Activated T-helper 1 cell treated with anti-CD3 and anti-CD28 coated beads, Interleukin-12 subunit alpha, Interleukin-12 subunit beta, Interleukin-2, Interleukin-4 antibody, amounts not matched to agents 30 ng/mL and 10 ng/mL and 1 ng/mL, durations not matched to agents 14 hours and 24 hours and 36 hours (primary cell): Measurements from ENCODE around the gene GLT8D2. TPM values are rescaled to one million over a fixed set of nuclear protein-coding genes. Genes with fewer than 3 reads are reported as not detected.

Experiments
- DNase-seq: peaks from one replicate; pipeline ENCODE4 v3.0.0; 2021; ENCODE audit warnings: low spot score
- H3K27ac Mint-ChIP-seq: one replicate; pipeline ENCODE4 v1.8.0; 2021; ENCODE audit warnings: mild to moderate bottlenecking, mixed read lengths
- H3K27me3 Mint-ChIP-seq: one replicate; pipeline ENCODE4 v1.8.0; 2022; ENCODE audit warnings: mild to moderate bottlenecking, moderate library complexity, mixed read lengths; ENCODE audit not compliant: insufficient read depth
- H3K36me3 Mint-ChIP-seq: one replicate; pipeline ENCODE4 v1.8.0; 2021; ENCODE audit warnings: low read depth, mixed read lengths
- H3K4me1 Mint-ChIP-seq: one replicate; pipeline ENCODE4 v1.8.0; 2021; ENCODE audit warnings: low read depth, mixed read lengths
- H3K4me3 Mint-ChIP-seq: one replicate; pipeline ENCODE4 v1.8.0; 2021; ENCODE audit warnings: mild to moderate bottlenecking, moderate library complexity, mixed read lengths
- H3K9me3 Mint-ChIP-seq: one replicate; pipeline ENCODE4 v1.8.0; 2021; ENCODE audit warnings: mixed read lengths
- intact Hi-C: fragments of 100-400 bp; cut with micrococcal nuclease; formaldehyde crosslinking; loops from one replicate; pipeline ENCODE4 v1.15.1; 2024
- total RNA-seq: library from RNA; stranded (reverse); gene quantifications from 2 replicates; pipeline ENCODE4 v1.2.3, GENCODE V29; 2022

Gene GLT8D2
- total RNA-seq, 1 donor from 2014 or later: 0.13 TPM

DNA sequence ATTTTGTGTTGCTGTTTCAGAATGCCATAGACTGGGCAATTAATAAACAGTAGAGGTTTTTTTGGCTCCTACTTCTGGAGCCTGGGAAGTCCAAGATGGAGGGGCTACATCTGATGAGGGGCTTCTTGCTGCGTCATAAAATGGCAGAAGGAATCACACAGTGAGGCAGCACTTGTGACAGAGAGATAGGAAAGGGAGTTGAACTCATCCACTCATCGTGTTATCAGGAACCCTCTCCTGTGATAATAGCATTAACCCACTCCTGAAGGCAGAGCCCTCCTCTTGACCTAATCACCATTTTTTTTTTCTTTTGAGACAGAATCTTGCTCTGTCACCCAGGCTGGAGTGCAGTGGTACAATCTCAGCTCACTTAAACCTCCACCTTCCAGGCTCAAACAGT lies 74.6 kb downstream of the GLT8D2 start:
- intact Hi-C loops: no loop called here
- Mint-ChIP-seq H3K27ac (no peak overlapping the region), H3K27me3 (no peaks in the 10 kb centered on the region), H3K36me3 (peaks cover 26% of the 10 kb centered on the region), H3K4me3 (no peak overlapping the region), H3K9me3 (no peaks in the 10 kb centered on the region), H3K4me1 (peaks cover 7% of the 10 kb centered on the region)
- DNase-seq: no peak

- Mint-ChIP-seq H3K4me3 (no peak overlapping the region), H3K9me3 (no peaks in the 10 kb centered on the region), H3K27ac (no peak overlapping the region), H3K4me1 (peaks cover 19% of the 10 kb centered on the region), H3K36me3 (peaks cover 21% of the 10 kb centered on the region), H3K27me3 (no peaks in the 10 kb centered on the region)
- no peak for DNase-seq
- intact Hi-C loops: no loop called here
Measured at GRCh38 chr12:103973909-103974308, 76.1 kb downstream of the GLT8D2 start.

DNA sequence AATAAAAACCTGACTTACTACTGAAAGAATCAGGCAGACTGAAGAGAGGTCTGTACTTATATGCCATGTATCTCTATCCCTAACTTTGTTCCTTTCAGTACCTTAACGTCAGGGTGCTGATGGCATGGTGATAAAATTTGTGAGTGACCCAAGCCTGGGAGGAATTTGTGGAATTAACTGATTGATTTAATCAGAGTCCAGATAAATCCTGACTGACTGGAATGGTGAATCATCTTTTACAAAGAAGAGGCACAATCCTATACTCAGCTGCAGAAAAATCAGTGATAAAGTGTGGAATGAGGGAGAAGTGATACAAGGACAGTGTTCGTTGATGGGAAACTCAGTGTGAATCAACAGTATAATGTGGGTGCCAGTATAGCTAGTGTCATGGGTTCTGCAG lies 80.6 kb downstream of the GLT8D2 start:
- H3K27ac Mint-ChIP-seq: no peak overlapping the region
- no peak for DNase-seq
- no peaks in the 10 kb centered on the region for H3K27me3 Mint-ChIP-seq
- H3K9me3 Mint-ChIP-seq: no peaks in the 10 kb centered on the region
- H3K4me3 Mint-ChIP-seq: no peak overlapping the region
- peaks cover 44% of the 10 kb centered on the region for H3K4me1 Mint-ChIP-seq
- intact Hi-C loops: loop anchor here (5.0 kb wide), 2 partner anchors 333 to 1258 kb away; partner anchors contain the start of gene EID3
- peaks cover 25% of the 10 kb centered on the region for H3K36me3 Mint-ChIP-seq

DNA sequence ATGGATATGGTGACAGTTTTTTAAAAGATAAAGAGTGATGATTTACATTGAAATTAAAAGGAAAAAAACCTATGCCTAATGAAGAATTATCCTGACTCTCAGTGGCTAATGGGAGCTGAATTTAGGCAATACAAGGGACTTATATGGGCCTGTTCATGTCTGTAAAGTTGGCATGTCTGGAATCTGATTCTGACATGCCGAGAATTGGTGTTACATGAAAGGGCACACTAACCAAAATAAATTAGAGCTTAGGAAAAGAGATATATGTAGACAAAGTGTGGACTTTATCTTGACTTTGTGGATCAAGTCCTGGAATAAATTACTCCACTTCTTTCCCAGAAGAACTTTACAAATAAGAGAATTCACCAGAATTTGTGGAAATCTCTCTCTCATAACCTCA lies 83.3 kb downstream of the GLT8D2 start:
- DNase-seq: no peak
- Mint-ChIP-seq H3K27ac (peak overlapping the region; percentile 99), H3K9me3 (no peaks in the 10 kb centered on the region), H3K36me3 (peaks cover 20% of the 10 kb centered on the region), H3K4me3 (peak overlapping the region; percentile 98), H3K27me3 (no peaks in the 10 kb centered on the region), H3K4me1 (peaks cover 47% of the 10 kb centered on the region)
- intact Hi-C loops: loop anchor here (2.0 to 5.0 kb wide), 3 partner anchors 320 to 1261 kb away; partner anchors contain the start of gene EID3

DNA sequence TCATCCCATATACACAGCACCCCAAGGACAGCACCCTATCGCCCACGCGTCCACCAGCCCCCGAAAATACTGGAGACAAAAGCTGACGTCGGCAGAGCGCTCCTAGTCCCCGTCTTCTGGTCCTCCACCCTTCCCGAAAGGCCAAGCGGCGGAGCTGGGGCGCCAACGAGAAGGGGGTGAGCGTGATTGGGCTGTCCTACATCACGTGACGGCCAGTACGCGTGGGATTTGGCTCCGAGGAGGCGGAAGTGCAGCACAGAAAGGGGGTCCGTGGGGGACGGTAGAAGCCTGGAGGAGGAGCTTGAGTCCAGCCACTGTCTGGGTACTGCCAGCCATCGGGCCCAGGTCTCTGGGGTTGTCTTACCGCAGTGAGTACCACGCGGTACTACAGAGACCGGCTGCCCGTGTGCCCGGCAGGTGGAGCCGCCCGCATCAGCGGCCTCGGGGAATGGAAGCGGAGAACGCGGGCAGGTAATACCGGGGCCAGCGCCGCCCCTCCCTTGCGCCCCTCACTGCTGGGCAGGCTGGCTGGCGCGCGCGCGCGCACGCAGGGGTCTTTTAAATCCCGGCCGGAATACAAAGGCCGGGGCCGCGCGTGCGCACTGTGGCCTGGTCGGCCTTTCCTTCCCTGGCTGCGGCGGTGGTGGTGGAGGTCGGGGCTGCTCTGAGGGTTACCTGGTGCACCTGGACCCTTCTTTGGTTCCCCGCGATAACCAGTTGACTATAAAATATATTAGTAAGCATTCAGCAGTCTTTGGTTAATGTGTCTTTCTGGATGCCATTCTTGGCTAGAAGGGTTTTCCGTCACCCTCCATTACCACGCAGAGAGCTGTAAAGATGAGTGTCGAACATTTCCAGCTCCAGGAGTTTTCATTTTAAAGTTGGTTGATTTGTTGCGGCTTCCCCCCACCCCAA lies 84.1 kb downstream of the GLT8D2 start, which contains the start of gene TDG:
TSS of gene TDG (plus strand) at position 283 of the 915 bp plus-strand sequence. CDS start at position 449, 166 bp downstream.
- Mint-ChIP-seq H3K9me3 (no peaks in the 10 kb centered on the region), H3K4me3 (peak within 1 kb of the TSS; percentile 98), H3K27ac (peak within 1 kb of the TSS; percentile 99), H3K27me3 (no peaks in the 10 kb centered on the region), H3K36me3 (peaks cover 17% of the 10 kb centered on the region), H3K4me1 (peaks cover 47% of the 10 kb centered on the region)
- peak; percentile 95 for DNase-seq
- intact Hi-C loops: loop anchor here (1.0 to 5.0 kb wide), 9 partner anchors 9 to 1261 kb away; partner anchors contain the start of genes EID3, HCFC2, HSP90B1 and NFYB

GRCh38 chr12:103965255-103965589 lies 84.8 kb downstream of the GLT8D2 start:
- peaks cover 17% of the 10 kb centered on the region for H3K36me3 Mint-ChIP-seq
- no peaks in the 10 kb centered on the region for H3K9me3 Mint-ChIP-seq
- intact Hi-C loops: loop anchor here (1.0 to 5.0 kb wide), 8 partner anchors 8 to 1262 kb away; partner anchors contain the start of genes EID3, HCFC2, HSP90B1 and NFYB
- H3K4me1 Mint-ChIP-seq: peaks cover 47% of the 10 kb centered on the region
- no peaks in the 10 kb centered on the region for H3K27me3 Mint-ChIP-seq
- peak overlapping the region; percentile 98 for H3K4me3 Mint-ChIP-seq
- H3K27ac Mint-ChIP-seq: peak overlapping the region; percentile 99
- DNase-seq: no peak

DNA sequence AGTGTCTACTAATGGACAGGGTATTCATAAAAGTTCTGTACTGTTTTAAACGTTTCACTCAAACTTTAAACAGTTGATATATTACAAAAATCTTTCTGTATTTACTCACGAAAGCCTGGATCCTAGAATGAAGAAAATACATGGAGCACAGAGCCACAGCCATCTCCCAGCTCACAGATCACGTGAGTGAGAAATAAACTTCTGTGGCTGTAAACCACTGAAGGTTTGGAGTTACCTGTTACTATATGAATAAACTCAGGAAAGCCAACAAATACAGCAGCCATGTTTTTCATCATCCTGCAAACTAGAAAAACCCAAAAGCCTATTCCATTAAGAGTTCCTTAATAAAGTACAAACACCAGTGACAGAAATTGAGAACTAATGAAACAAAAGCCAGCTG lies 85.2 kb downstream of the GLT8D2 start:
- intact Hi-C loops: loop anchor here (1.0 to 5.0 kb wide), 8 partner anchors 8 to 1262 kb away; partner anchors contain the start of genes EID3, HCFC2, HSP90B1 and NFYB
- H3K36me3 Mint-ChIP-seq: peaks cover 17% of the 10 kb centered on the region
- H3K27ac Mint-ChIP-seq: peak overlapping the region; percentile 99
- no peaks in the 10 kb centered on the region for H3K27me3 Mint-ChIP-seq
- H3K9me3 Mint-ChIP-seq: no peaks in the 10 kb centered on the region
- peak overlapping the region; percentile 98 for H3K4me3 Mint-ChIP-seq
- no peak for DNase-seq
- peaks cover 42% of the 10 kb centered on the region for H3K4me1 Mint-ChIP-seq

DNA sequence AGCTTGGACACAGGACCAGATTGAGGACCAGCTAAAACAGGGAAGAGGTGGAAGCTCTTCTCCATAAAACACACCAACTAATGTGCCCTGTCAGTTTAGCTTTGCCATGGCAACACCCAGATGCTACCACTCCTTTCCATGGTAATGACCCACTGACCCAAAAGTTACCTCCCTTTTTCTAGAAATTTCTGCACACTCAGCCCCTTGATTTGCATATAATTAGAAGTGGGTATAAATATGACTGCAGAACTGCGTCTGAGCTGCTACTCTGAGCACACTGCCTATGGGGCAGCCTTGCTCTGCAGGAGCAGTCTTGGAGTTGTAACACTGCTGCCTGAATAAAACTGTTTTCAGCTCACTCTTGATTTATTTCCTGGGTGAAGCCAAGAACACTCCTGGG lies 87.5 kb downstream of the GLT8D2 start:
- H3K36me3 Mint-ChIP-seq: peaks cover 5% of the 10 kb centered on the region
- intact Hi-C loops: no loop called here
- no peaks in the 10 kb centered on the region for H3K27me3 Mint-ChIP-seq
- peaks cover 36% of the 10 kb centered on the region for H3K4me1 Mint-ChIP-seq
- no peak overlapping the region for H3K27ac Mint-ChIP-seq
- no peaks in the 10 kb centered on the region for H3K9me3 Mint-ChIP-seq
- H3K4me3 Mint-ChIP-seq: no peak overlapping the region
- no peak for DNase-seq

- Mint-ChIP-seq H3K27me3 (no peaks in the 10 kb centered on the region), H3K27ac (no peak overlapping the region), H3K4me1 (peaks cover 40% of the 10 kb centered on the region), H3K36me3 (peaks cover 6% of the 10 kb centered on the region), H3K4me3 (no peak overlapping the region), H3K9me3 (no peaks in the 10 kb centered on the region)
- intact Hi-C loops: no loop called here
- DNase-seq: no peak
Measured at GRCh38 chr12:103960616-103961227, 89.3 kb downstream of the GLT8D2 start.

DNA sequence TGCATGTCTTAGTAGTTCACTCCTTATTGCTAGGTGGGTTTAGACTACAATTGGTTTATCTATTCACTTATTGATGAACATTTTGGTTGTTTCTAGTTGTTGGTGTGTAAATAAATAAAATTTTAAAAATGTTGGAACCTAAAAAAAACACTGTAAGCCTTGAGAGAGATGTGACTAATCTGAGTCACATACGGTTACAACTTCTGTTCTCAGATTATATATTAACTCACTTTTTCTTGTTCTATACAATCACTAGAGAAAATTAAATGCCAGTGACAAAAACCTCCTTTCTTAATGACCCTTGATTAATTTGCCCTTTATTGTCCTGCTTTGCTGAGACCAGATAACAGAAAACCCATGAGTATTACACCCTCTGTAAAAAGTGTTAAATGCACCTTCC lies 91.4 kb downstream of the GLT8D2 start:
- no peaks in the 10 kb centered on the region for H3K27me3 Mint-ChIP-seq
- H3K4me1 Mint-ChIP-seq: peaks cover 43% of the 10 kb centered on the region
- DNase-seq: no peak
- no peak overlapping the region for H3K27ac Mint-ChIP-seq
- H3K4me3 Mint-ChIP-seq: no peak overlapping the region
- peaks cover 16% of the 10 kb centered on the region for H3K36me3 Mint-ChIP-seq
- H3K9me3 Mint-ChIP-seq: no peaks in the 10 kb centered on the region
- intact Hi-C loops: loop anchor here (5.0 kb wide), 1 partner anchor 149 kb away; no protein-coding TSS in a partner anchor

- H3K9me3 Mint-ChIP-seq: no peaks in the 10 kb centered on the region
- H3K4me1 Mint-ChIP-seq: peaks cover 49% of the 10 kb centered on the region
- H3K36me3 Mint-ChIP-seq: peaks cover 20% of the 10 kb centered on the region
- DNase-seq: no peak
- H3K27ac Mint-ChIP-seq: peak overlapping the region; percentile 100
- no peaks in the 10 kb centered on the region for H3K27me3 Mint-ChIP-seq
- intact Hi-C loops: loop anchor here (1.0 to 5.0 kb wide), 9 partner anchors 7 to 1149 kb away; partner anchors contain the start of genes HCFC2, HSP90B1, NFYB and NT5DC3
- H3K4me3 Mint-ChIP-seq: peak overlapping the region; percentile 100
Measured at GRCh38 chr12:103957865-103958388, 92.1 kb downstream of the GLT8D2 start.

GRCh38 chr12:103956509-103957027 lies 93.4 kb downstream of the GLT8D2 start:
- Mint-ChIP-seq H3K36me3 (peaks cover 31% of the 10 kb centered on the region), H3K27me3 (no peaks in the 10 kb centered on the region), H3K4me3 (peak overlapping the region; percentile 100), H3K27ac (peak overlapping the region; percentile 100), H3K9me3 (no peaks in the 10 kb centered on the region), H3K4me1 (peaks cover 61% of the 10 kb centered on the region)
- intact Hi-C loops: loop anchor here (1.0 to 5.0 kb wide), 9 partner anchors 9 to 1150 kb away; partner anchors contain the start of genes HCFC2, HSP90B1, NFYB and NT5DC3
- DNase-seq: peak; percentile 3
